SK-N-SH treated with all-trans-retinoic acid at 6 μM for 48 hours (cell line): Measurements from ENCODE around the gene GZMM.

Experiments
- ATAC-seq: fragments of 200-7000 bp; cut with Tn5 transposase; 3 replicates; pipeline ENCODE4 v1.9.1; 2020; ENCODE audit warnings: mild to moderate bottlenecking, moderate library complexity
- CREB5 ChIP-seq: fragments of 250-450 bp; sonication (Bioruptor Pico); IDR thresholded peaks from 2 replicates; pipeline ENCODE4 v1.5.1; 2020; ENCODE audit warnings: low read depth, mild to moderate bottlenecking, moderate library complexity
- CSDC2 ChIP-seq: fragments of 250-450 bp; sonication (Bioruptor Pico); IDR thresholded peaks from 2 replicates; pipeline ENCODE4 v1.5.0; 2020; ENCODE audit warnings: mild to moderate bottlenecking, moderate library complexity
- CSRNP3 ChIP-seq: fragments of 250-450 bp; sonication (Bioruptor Pico); IDR thresholded peaks from 2 replicates; pipeline ENCODE4 v1.5.1; 2021; ENCODE audit warnings: mild to moderate bottlenecking, moderate library complexity
- GLIS3 ChIP-seq: fragments of 250-450 bp; sonication (Bioruptor Pico); IDR thresholded peaks from 2 replicates; pipeline ENCODE4 v1.5.0; 2020; ENCODE audit warnings: mild to moderate bottlenecking, moderate library complexity
- ISL1 ChIP-seq: fragments of 250-450 bp; sonication (Bioruptor Pico); IDR thresholded peaks from 2 replicates; pipeline ENCODE4 v2.1.2; 2022; ENCODE audit warnings: mild to moderate bottlenecking, moderate library complexity
- OSR1 ChIP-seq: fragments of 250-450 bp; sonication (Bioruptor Pico); IDR thresholded peaks from 2 replicates; pipeline ENCODE4 v1.8.0; 2022; ENCODE audit warnings: moderate library complexity, mild to moderate bottlenecking, inconsistent platforms
- PATZ1 ChIP-seq: fragments of 250-450 bp; sonication (Bioruptor Pico); IDR thresholded peaks from 2 replicates; pipeline ENCODE4 v1.8.0; 2020; ENCODE audit warnings: mild to moderate bottlenecking, moderate library complexity, borderline replicate concordance
- POU6F1 ChIP-seq: fragments of 250-450 bp; sonication (Bioruptor Pico); IDR thresholded peaks from 2 replicates; pipeline ENCODE4 v1.8.0; 2021; ENCODE audit warnings: low read depth, mild to moderate bottlenecking, moderate library complexity, borderline replicate concordance
- PPARA ChIP-seq: fragments of 250-450 bp; sonication (Bioruptor Pico); IDR thresholded peaks from 2 replicates; pipeline ENCODE4 v1.5.0; 2020; ENCODE audit warnings: mild to moderate bottlenecking, borderline replicate concordance
- RARB ChIP-seq: fragments of 250-450 bp; sonication (Bioruptor Pico); IDR thresholded peaks from 2 replicates; pipeline ENCODE4 v1.8.0; 2021; ENCODE audit warnings: mild to moderate bottlenecking, moderate library complexity
- SNAI2 ChIP-seq: fragments of 250-450 bp; sonication (Bioruptor Pico); IDR thresholded peaks from 2 replicates; pipeline ENCODE4 v1.5.0; 2020; ENCODE audit warnings: mild to moderate bottlenecking, moderate library complexity
- TCF4 ChIP-seq: fragments of 250-450 bp; sonication (Bioruptor Pico); IDR thresholded peaks from 2 replicates; pipeline ENCODE4 v1.8.0; 2021; ENCODE audit warnings: mild to moderate bottlenecking, moderate library complexity, borderline replicate concordance
- TOX ChIP-seq: fragments of 250-450 bp; sonication (Bioruptor Pico); IDR thresholded peaks from 2 replicates; pipeline ENCODE4 v1.8.0; 2021; ENCODE audit warnings: mild to moderate bottlenecking, moderate library complexity, borderline replicate concordance
- TSHZ2 ChIP-seq: fragments of 250-450 bp; sonication (Bioruptor Pico); IDR thresholded peaks from 2 replicates; pipeline ENCODE4 v1.5.0; 2020; ENCODE audit warnings: mild to moderate bottlenecking, moderate library complexity
- ZC3H10 ChIP-seq: fragments of 250-450 bp; sonication (Bioruptor Pico); IDR thresholded peaks from 2 replicates; pipeline ENCODE4 v1.5.1; 2021; ENCODE audit warnings: mild to moderate bottlenecking, moderate library complexity
- ZNF565 ChIP-seq: fragments of 450-650 bp; formaldehyde crosslinking; conservative IDR thresholded peaks from 2 replicates; pipeline ENCODE4 v1.5.0; 2020; ENCODE audit warnings: low read depth, mild to moderate bottlenecking, moderate library complexity
- ZNF70 ChIP-seq: fragments of 450-650 bp; formaldehyde crosslinking; IDR thresholded peaks from 2 replicates; pipeline ENCODE4 v1.5.0; 2020; ENCODE audit warnings: mild to moderate bottlenecking, moderate library complexity
- ZNF8 ChIP-seq: fragments of 450-650 bp; formaldehyde crosslinking; IDR thresholded peaks from 2 replicates; pipeline ENCODE4 v1.5.0; 2020; ENCODE audit warnings: mild to moderate bottlenecking, moderate library complexity

GZMM gene

GRCh38 chr19:540867-541637 lies 2.8 kb upstream of the GZMM start:
- TF ChIP-seq GLIS3 (CRISPR knock-in tag) (no peak), ZNF70 (CRISPR knock-in tag) (no peak), OSR1 (no peak), TOX (no peak), ZC3H10 (CRISPR knock-in tag) (no peak), POU6F1 (CRISPR knock-in tag) (no peak), PATZ1 (no peak), RARB (CRISPR knock-in tag) (no peak), ZNF8 (no peak), ISL1 (CRISPR knock-in tag) (no peak), ZNF565 (CRISPR knock-in tag) (no peak), TSHZ2 (CRISPR knock-in tag) (no peak), PPARA (no peak)
- ATAC-seq: no peak

- TF ChIP-seq TSHZ2 (CRISPR knock-in tag) (no peak), PPARA (no peak), RARB (CRISPR knock-in tag) (no peak), ZNF8 (no peak), ISL1 (CRISPR knock-in tag) (no peak), TCF4 (no peak), CSDC2 (CRISPR knock-in tag) (no peak), ZC3H10 (CRISPR knock-in tag) (no peak), OSR1 (no peak)
- no peak for ATAC-seq
Observed at GRCh38 chr19:541699-542098, 2.2 kb upstream of the GZMM start.

- ATAC-seq: no peak
- no peak for TF ChIP-seq SNAI2 (CRISPR knock-in tag)
- TF ChIP-seq PPARA: no peak
- TF ChIP-seq TOX: no peak
- no peak for TF ChIP-seq CSRNP3 (CRISPR knock-in tag)
- TF ChIP-seq OSR1: no peak
- TF ChIP-seq CSDC2 (CRISPR knock-in tag): no peak
- no peak for TF ChIP-seq RARB (CRISPR knock-in tag)
- no peak for TF ChIP-seq CREB5 (CRISPR knock-in tag)
- no peak for TF ChIP-seq TCF4
- TF ChIP-seq POU6F1 (CRISPR knock-in tag): no peak
- TF ChIP-seq TSHZ2 (CRISPR knock-in tag): no peak
Observed at GRCh38 chr19:542173-542866, 1.5 kb upstream of the GZMM start.
